Pulmonary artery endothelial cell (primary cell): ENCODE measurements around the gene ABAT. TPM values are rescaled to one million over a fixed set of nuclear protein-coding genes. Genes with fewer than 3 reads are reported as not detected.
"Not testable (repeated sequence)": the region's sequence is repeated elsewhere in the genome, so short reads cannot be mapped to it uniquely, and the experiment has no call there.

Experiments used
- DNase-seq: peaks from one replicate; pipeline ENCODE4 v3.0.0-alpha.2; 2011; ENCODE audit warnings: low read depth, low spot score
- total RNA-seq: library from RNA; depleted of rRNA; stranded (reverse); fragments of >200 nt; gene quantifications from 2 replicates; pipeline ENCODE4 v1.2.3, GENCODE V29; 2014

The ABAT gene
- total RNA-seq, 1 donor from 2014 or later: 1.3 TPM

DNA sequence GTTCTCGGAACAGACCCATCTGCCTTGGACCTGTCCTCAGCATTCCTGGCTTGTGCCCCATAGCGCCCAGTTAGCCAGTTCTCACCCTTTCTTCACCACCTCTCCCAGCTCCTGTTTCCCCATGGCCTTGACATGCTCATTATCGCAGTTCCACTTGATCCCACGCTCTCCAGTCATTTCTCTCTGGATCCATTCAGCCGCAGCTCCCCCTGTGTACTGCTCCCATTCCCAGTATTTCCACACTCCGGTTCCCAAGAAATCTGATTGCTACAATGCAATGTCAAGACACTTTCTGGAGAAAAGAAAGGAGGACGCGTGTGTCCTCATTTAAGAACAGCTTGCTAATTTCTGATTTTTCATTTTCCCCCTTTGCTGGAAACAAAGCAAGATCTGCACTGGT is 67.7 kb downstream of the ABAT start:
- DNase-seq: no peak

DNA sequence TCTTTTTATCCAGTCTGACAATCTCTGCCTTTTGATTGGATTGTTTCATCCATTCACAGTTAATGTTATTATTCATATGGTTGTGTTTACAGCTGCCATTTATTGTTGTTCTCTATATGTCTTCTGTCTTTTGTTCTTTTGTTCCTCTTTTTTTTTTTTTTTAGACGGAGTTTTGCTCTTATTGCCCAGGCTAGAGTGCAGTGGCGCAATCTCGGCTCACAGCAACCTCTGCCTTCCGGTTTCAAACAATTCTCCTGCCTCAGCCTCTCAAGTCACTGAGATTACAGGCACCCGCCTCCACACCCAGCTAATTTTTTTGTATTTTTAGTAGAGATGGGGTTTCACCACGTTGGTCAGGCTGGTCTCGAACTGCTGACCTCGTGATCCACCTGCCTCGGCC is 74.5 kb downstream of the ABAT start:
- not testable (repeated sequence) for DNase-seq

DNA sequence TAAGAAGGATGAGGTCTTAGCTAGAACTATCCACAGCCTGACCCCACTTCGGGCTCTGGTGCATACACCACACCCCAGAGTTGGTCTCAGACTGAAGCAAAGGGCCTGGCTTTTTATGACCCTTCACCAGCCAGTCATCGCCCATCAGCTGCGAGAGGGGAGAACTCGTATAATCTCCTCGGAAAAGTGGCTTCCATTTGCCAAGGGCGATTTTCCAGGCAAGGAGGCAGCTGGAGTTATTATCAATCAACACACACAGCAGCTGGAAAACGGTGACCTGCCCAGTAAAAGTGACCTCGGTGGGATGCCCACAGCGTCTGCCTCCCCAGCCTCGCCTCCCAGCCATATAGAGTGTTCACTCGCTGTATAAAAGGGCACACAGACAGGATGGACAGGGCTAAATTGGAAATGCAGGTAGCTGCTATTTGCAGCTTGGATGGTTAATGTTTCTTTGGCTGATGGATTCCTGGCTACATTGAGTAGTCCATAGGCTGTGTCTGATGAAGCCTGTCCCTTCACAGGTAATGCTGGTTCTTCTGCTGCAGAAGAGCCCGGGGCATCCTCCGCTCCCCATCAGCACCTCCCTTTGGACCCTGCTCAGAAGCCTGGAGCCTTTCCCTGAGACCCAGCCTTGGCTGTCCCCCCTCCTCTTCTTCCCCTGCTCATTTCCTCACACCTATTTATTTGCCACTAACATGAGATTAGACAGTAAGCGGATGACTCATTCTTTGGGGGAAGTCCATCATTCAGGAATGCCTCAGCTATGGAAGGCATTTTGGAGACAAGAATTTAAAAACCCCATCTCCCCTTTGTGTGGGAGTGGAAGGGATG is 77.3 kb downstream of the ABAT start:
- no peak for DNase-seq

DNA sequence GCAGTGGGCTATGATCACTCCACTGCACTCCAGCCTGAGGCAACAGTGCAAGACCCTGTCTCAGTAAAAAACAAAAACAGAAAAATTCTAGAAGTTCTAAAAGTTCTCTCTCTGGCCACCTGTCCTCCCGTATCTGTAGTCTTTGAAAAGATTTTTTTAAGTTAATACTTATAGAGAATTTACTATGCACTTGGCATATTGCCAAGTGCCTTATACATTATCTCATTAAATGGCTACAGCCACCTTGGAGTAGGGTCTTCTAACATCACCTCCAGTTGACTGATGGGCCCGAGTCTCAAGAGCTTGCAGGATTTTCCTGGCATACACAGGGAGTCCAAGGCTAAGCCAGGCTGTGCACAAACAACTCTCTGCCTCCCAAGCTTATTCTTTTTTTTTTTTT is 78.3 kb downstream of the ABAT start:
- no peak for DNase-seq

DNA sequence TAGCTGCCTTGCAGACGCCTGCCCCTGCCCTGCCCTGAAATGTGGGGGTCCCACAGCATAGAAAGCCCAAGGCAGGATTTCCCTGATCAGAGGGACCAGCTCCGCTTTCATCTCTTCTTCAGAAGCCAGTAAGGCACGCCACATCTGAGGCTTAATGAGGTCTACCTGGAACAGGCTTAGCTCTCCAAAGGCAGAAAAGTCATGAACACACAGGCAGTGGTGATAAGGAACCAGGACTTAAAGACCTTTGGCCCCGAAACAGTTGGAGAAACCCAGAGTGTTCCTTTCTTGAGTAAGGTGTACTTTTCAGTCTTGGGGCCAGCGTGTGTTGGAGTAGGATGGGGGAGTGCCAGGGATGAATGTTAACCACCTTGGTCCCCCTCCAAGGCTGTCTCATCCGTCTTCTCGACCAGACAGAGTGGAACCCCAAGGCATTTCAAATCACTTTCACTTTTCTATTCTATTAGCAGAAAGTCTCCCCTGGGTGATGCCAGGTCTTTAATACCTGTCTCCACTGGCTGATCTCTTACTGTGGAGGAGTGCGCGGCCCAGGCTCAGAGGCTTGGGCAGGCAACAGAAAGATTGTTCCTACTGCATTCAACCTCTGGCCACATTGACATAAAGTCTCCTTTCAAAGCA is 79.1 kb downstream of the ABAT start:
- DNase-seq: no peak

DNA sequence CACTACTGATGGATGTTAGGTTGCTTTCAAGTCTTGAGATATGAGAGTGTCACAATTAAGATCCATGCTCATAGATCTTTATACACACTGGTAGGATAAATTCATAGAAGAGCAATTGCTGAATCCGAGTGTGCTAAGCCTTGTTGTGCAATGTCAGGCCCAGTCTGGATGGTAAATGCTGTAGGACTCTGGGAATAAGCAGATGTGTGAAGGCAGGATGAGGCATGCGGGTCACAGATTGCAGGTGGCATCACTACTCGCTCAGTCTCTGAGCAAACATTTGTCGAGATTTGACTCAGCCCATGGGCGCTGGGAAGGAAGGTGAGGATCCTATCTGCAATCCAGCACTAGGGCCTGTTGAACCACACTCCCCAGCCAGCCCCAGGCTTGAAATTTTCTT is 82.3 kb downstream of the ABAT start:
- DNase-seq: no peak

DNA sequence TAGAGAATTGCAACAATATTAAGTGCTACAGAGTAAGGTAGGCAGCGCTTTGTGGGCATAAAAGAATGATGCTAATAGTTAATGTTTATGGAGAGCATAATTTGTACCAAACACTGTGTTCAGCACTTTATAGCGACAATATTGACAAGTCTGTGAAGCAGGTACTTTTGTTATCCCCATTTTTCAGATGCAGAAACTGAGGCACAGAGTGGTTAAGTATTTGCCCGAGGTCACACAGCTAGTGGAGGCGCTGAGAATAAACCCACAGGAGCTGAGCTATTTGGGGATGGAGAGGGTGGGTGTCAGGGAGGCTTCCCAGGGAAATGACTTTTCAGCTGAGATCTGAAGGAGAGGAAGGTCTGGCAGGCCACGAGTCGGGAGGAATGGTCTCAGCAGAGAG is 83.6 kb downstream of the ABAT start:
- DNase-seq: no peak

DNA sequence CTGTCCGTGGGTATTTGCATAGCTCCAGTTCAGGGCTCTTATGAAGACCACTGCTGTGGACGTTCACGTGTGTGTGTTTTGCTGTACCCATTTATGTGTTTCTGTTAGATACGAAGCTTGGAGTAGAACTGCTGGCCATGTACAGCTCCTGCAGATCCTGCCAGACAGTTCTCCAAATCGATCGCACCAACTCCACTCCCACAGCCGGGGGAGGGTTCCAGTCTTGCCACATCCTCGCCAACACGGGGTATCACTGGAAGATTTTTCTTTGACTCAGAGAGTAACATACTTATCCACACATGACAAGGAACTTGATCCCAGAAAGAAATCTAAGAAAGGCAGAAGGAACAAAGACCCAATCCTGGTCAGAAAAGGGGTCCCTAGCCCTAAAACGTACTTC is 85.6 kb downstream of the ABAT start:
- no peak for DNase-seq

DNA sequence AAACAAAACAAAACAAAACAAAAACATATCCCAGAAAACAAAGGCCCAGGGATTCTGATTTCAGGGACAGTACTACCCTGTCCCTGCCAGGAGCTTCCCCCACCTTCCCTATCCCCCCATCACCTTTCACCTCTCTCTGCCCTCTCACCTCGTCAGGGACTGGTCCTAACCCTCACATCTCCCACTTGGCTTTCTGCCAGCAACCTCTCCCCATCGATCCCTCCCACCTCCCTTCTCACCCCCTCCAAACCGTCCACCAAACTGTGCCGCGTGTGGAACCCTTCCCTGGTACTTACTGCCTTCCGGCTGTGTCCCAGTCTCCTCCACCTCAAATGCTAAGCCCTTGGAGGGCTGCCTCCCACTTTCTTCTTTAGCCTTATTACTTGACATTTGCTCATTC is 86.7 kb downstream of the ABAT start:
- no peak for DNase-seq

DNA sequence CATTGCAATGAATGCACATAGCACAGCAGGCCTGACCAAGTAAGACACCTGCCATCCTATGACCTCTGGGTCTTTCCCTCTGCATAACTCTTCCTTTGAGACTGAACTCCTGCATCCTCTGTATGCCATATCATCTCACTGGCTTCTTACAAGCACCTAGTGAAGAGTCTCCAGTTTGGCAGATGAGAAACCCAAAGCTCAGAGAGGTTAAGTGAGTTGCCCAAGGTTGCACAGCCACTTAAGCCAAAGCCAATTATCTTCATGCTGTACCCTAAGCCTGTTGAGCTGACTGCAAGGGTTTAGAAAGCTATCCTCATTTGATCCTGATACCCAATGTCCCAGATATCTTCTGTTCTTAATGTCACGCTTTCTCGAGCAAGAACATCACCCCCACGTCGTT is 87.8 kb downstream of the ABAT start:
- no peak for DNase-seq

DNA sequence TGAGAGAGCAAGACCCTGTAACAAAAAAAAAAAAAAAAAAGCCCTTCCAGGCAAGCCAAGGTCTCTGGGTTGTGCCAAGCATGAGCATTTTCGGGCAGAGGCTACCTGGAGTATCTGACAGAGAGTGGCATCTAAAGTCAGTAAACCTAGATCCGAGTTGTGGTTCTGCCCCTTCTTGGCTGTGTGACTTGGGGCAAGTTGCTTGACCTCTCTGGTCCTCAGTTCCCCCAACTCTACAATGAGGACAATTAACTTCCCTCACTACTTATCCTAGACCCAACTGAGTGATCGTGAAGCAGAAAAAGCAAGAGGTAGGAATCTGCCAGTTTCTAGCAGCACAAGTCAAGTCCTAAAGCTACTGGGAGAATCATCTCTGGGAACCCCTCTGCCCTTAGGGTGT is 88.7 kb downstream of the ABAT start:
- no peak for DNase-seq

DNA sequence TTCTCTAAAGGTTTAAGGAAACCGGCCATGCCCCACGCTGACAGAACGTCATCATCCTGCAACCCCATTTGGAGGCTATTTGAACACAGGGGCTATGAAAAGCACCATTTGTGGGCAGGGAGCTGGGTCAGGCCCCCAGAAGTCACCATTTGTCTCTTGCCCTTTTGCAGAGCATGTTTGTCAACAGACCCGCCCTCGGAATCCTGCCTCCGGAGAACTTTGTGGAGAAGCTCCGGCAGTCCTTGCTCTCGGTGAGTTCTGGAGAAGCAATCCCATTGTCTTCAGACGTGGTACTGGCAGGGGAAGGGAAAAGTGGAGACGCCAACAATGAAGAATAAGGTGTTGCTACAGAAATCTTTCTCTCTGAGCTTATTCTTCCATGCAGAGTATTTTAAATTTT is 89.5 kb downstream of the ABAT start:
- DNase-seq: no peak

DNA sequence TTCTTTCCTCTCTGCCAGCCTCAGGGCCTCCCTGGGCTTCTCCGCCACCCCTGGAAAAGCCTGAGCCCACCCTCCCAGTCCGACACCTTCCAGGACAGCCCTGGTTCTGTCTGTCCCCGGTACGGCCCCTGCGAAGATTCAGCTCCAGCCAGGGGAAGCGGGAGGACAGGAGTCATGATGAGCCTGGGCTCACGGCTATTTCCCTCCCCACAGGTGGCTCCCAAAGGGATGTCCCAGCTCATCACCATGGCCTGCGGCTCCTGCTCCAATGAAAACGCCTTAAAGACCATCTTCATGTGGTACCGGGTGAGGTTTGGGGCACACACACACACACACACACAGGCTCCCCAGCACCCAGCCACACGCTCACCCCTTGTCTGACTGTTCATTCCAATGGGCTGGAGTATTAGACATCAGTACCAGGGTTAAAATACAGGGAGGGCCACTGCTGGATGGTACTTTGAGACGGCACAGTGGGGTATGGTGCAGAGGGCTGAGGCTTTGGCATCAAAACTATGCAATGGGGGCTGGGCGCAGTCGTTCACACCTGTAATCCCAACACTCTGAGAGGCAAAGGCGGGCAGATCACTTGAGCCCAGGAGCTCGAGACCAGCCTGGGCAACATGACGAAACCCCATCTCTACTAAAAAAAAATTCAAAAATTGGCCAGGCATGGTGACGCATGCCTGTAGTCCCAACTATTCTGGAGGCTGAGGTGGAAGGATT is 90.3 kb downstream of the ABAT start:
- DNase-seq: no peak

DNA sequence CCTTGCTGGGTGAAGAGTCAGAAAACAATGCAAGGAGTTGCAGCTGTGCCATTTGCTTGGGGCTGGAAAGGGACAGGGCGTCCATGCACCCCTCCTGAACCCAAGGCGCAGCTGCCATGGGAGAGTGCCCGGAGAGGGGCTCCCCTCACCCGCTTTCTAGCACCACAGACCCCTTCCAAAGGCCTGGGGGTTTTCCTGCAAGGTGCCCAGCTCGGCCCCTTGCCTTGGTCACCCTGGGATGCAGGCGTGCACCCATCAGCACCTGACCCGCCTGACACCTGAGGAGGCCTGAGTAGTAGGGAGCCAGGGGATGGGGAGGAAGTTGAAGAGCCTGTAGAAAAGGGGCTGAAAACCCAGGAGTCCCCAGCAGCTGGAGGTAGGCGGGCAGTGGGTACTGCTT is 92.8 kb downstream of the ABAT start:
- DNase-seq: no peak

DNA sequence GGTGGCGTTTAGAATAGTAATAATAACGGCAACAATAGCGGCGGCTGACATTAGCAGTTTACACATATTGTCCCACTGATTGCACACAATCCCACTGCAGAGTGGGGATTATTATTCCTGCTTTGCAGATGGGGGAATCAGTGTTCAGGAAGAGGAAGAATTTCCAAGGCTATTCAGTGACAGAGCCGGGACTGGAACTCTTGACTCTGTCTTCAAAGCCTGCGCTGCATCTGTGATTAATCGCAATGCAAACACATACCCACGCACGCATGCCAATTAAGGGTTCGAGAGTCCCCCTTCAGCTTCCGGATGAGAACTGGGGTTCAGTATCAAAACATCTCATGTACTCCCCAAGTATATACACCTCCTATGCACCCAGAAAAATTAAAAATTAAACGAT is 93.9 kb downstream of the ABAT start:
- no peak for DNase-seq

DNA sequence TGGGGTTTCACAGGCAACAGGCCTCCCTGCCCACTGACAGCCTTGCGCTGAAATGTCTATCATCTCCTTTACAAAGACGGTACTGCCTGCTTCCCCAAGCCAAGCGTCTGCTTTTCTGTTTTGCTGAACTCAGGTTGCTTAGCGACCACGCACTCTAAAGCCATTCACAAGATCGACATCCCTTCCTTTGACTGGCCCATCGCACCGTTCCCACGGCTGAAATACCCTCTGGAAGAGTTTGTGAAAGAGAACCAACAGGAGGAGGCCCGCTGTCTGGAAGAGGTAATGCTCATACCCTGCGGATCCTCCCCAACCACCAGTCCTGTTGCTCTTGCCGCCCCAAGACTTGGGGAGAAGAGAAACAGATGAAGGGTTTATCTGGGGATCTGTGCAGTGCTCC is 94.3 kb downstream of the ABAT start:
- DNase-seq: no peak

DNA sequence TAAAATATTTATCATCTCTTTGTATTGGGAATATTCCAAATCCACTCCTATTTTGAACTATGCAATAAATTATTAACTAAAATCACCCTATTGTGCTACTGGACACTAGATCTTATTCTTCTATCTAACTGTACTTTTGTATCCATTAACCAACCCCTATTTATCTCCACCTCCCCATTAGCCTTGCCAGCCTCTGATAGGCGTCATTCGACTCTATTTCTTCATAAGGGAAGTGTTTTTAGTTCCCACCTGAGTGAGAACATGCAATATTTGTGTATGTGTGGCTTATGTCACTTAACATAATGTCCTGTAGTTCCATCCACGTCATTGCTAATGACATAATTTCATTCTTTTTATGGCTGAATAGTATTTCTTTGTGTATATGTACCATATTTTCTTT is 99.1 kb downstream of the ABAT start:
- no peak for DNase-seq

DNA sequence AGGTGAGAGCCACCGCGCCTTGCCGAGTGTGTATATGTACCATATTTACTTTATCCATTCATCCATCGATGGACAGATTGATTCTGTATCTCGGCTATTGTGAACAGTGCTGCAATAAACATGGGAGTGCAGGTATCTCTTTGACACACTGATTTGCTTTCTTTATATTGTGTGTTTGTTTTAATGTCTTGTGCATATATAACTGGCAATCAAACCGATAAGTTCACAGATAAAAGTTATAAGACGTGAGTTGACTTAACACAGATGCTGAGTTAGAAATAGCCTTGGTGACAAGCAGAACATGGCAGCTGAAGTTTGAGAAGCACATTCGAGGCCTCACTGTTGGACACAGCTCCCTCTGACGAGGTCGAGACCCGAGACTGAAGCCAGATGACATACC is 99.8 kb downstream of the ABAT start:
- DNase-seq: no peak

DNA sequence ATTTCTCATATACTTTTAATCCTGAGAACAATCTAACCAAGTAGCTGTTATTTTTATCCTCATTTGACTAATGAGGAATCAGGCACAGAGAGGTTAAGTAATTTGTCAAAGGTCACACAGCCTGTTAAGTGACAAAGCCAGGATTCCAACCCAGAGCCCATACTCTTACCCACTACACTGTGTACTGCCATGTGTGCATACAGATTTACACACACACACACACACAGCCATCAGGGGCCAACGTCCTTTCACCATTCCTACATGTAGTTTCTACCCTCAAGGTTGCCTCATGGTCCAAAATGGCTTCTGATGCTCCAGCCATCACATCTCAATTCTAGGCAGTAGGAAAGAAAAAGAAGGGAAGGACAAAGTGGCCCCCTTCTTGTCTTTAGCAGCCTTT is 100.9 kb downstream of the ABAT start:
- DNase-seq: no peak

DNA sequence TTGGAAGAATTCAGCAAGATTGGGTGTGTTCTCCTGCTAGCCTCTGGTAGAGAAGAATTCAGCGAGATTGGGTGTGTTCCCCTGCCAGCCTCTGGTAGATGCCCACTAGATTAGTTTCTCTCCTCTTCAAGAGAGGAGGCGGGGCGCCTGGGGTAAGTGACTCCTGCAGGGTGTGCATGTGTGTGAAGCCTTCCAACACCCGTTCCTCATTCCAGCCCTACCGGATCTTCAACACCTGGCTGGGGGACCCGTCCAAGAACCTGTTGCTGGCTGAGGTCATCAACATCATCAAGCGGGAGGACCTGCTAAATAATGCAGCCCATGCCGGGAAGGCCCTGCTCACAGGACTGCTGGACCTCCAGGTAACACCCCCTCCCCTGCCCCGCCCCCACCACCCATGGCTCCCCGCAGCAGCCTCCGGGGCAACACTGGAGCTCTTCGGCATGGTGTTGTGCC is 101.7 kb downstream of the ABAT start:
- DNase-seq: no peak

DNA sequence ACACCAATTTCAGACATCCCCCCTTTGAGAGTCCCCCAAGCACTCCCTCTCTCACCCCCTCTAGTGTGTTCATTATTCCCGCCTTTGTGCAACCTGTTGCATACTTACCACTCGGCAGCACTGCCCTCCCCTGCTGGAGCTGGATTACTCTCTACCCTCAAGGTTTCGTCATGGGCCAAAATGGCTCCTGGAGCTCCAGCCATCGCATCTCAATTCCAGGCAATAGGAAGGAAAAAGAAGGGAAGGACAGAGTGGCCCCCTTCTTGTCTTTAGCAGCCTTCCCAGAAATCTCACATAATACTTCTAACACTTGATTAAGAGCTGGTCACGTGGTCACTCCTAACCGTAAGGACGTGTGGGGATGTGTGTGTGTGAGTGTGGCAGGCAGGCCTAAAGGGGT is 102.8 kb downstream of the ABAT start:
- no peak for DNase-seq

DNA sequence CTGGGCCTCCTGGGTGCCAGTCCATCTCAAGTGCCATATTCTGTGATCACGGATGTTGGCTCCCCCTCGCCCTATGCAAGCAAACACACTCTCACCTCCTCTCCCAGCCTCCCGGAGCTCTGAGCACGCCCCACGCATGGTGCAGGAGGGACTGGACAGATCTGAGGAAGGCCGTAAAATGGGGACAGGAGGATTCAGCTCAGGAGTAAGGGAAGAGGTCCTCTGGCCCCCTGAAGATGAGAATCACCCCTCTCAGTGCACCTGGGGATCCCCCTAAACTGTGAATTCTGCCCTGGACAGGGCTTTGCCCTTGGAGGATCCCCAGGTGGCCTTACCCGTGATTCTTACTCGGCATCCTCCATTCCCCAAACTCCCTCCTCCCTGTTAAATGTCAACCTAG is 107.4 kb downstream of the ABAT start:
- no peak for DNase-seq

DNA sequence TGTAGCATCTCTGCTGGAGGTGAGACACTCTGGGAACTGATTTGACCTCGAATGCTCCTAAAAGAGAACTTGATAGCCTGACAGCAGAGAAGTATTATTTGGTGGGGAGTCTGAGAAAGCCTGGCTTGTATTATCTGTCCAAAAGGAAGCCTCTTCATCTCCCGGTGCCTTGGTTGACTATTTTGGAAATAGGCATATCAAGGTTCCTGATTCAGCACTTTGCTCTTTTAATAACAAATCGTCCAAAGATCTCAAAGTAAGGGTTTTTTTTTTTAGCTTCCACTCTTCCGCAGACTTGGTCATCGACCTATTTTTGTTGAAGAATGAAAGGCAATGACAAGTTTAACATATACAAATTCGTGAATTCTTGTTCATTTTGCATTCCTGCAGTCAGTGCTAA is 108.3 kb downstream of the ABAT start:
- DNase-seq: no peak
